GM19438 (cell line): ENCODE measurements around the gene UBFD1.
A peak's percentile ranks its signal among the peaks of the same experiment; 100 is the strongest.
"Not testable (repeated sequence)": the region's sequence is repeated elsewhere in the genome, so short reads cannot be mapped to it uniquely, and the experiment has no call there.

ENCODE experiments used
- ATAC-seq: cut with Tn5 transposase; IDR thresholded peaks from one replicate; pipeline ENCODE4 v1.9.1; 2021; ENCODE audit warnings: low read depth; ENCODE audit not compliant: unreplicated experiment

Gene UBFD1

DNA sequence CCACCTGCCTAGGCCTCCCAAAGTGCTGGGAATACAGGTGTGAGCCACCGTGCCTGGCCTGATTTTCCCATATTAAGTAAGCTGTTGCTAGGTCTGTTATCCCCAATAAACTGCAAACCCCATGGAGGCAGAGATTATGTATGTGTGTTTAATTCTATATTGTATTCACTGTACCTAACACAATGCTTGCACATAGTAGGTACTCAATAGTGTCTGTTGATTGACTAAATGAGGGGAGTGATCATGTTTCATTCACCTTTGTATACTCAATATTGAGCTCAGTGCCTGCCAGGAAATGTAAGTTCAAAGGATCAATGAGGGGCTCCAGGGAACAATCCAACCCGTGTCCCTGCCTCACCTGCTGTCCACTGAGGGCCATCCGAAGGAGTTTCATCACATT lies 32.6 kb upstream of the UBFD1 start:
- no peak for ATAC-seq

DNA sequence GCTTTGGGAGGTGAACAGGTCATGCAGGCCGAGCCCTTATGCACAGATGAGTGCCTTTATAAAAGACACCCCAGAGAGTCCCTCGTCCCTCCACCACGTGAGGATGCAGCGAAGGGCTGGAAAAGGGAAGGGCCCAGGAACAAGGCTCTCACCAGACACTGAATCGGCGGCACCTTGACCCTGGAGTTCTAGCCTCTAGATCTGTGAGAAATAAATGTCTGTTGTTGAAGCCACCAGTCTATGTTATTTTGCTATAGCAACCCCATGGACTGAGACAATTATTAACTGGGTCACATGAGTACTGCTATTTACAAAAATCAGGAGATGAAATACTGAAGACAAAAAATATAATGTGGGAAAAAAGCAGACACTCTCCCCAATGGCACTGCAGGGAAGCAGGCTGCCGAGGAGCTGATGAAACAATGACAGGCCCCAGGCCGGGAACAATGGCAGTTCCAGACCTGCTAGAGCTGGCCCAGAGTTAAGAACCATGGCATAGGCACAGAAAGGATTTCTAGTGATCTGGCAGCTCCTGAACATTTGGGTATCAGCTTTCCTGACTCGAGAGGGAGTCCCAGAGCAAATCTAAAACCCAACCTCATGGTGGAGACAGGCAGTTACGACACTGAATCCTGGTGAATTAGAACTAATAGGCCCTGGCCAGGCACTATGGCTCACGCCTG lies 29.4 kb upstream of the UBFD1 start:
- ATAC-seq: no peak

DNA sequence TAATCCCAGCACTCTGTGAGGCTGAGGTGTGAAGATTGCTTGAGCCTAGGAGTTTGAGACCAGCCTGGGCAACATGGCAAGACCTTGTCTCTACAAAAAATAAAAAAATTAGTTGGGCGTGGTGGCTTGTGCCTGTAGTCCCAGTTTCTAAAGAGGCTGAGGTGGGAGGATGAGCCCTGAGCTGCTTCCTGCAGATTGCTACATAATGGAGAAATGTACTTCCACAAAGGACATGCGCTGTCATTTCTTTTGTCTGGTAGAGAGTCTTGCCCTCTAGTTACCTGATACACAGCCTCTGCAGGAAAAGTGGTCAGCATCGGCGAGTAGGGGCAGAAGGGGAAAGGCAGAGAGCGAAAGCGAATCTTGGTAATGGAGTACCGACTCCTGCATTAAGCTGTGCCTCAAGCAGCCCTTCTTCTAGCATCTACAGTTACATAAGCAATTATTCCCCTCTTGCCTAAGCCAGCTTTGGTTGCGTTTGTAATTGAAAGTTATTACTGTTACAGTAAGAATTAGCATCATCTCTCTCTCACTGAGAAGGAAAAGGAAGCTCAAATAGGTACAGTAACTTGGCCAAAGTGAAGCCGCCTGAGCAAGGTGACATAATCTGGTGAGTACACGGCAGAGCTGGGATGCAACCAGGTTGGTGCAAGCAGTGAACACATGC lies 28.8 kb upstream of the UBFD1 start:
- no peak for ATAC-seq

GRCh38 chr16:23530062-23530461 lies 27.5 kb upstream of the UBFD1 start:
- no peak for ATAC-seq

- ATAC-seq: no peak
Measured at GRCh38 chr16:23532448-23532847, 25.1 kb upstream of the UBFD1 start.

DNA sequence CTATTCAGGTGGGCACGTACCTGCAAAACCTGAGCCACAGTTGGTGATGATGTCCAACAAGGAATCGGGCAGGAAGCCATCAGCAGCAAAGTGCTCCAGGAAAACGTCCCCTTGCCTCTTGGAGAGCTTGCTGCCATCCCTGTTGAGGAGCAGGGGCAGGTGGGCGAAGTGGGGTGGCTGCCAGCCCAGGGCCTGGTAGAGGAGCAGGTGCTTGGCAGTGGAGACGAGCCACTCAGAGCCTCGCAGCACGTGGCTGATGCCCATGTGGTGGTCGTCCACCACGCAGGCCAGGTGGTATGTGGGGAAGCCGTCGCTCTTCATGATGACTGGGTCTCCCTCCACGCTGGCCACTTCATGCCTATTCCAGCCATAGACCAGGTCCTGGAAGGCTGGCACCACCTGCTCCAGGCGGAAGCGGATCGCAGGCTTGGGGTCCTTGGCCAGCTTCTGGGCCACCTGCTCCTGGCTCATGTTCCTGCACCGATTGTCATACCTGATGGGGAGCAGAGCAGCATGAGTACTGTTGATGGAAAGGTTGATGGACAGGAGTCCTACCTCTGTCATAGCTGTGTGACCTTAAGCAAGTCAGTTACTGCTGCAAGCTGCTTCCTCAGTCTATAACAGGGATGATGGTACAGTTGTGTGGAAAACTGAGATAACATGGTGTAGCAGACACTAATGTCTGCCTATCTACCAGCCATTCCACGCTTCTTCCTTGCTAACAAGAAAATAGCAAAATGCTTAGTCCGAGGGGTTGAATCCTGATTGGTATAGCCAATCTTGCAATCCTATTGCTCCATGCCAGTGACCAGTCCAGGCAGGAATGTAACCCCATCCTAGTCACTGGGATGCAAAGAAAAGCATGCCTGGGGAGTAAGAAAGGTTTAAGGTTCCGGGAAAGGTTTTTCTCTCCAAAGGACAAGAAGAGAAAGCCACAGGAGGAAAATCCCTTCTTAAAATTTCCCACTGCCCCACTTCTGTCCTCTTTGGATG lies 22.4 kb upstream of the UBFD1 start:
- ATAC-seq: no peak

DNA sequence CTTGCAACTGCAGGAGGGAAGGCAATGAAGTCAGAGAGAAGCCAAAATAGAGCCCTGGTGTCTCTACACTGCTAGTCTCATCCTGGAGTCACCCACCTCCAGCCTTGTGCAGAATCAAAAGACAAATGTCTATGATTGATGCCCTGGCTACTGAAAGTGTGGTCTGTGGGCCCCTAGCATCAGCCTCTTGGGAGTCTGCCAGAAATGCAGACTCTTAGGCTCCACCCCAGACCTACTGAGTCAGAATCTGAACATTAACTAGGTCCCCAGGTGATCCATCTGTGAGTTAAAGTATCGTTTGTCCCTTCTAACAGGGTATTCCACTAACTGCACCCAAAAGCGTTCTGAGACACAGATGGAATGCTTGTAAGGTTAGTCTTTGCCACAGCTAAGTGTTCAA lies 21.6 kb upstream of the UBFD1 start:
- ATAC-seq: no peak

- no peak for ATAC-seq
Measured at GRCh38 chr16:23537390-23537789, 20.1 kb upstream of the UBFD1 start.

- no peak for ATAC-seq
Measured at GRCh38 chr16:23538919-23539278, 18.6 kb upstream of the UBFD1 start.

DNA sequence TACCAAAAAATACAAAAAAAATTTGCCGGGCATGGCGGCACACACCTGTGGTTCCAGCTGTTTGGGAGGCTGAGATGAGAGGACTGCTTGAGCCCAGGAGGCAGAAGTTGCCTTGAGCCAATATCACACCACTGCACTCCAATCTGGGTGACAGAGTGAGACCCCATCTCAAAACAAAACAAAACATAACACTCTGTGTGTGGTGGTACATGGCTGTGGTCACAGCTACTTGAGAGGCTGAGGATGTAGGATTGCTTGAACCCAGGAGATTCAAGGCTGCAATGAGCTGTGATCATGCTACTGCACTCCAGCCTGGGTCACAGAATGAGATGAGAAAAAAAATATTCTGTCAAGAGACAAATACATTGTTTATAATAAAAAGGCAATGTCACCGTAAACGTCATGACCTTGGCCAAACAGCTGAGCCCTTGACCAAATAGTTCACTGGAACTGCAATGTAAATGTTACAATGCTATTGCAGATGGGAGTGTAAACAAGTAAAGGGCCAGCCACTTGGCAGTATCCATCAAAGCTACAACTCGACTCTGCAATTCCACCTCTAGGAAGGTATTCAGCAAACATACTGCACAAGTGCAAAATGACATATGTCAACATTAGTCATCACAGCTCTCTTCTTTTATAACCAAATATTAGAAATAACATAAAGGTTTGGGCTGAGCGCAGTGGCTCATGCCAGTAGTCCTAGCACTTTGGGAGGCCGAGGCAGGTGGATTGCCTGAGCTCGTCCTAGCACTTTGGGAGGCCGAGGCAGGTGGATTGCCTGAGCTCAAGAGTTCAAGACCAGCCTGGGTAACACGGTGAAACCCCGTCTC lies 17.3 kb upstream of the UBFD1 start:
- no peak for ATAC-seq

DNA sequence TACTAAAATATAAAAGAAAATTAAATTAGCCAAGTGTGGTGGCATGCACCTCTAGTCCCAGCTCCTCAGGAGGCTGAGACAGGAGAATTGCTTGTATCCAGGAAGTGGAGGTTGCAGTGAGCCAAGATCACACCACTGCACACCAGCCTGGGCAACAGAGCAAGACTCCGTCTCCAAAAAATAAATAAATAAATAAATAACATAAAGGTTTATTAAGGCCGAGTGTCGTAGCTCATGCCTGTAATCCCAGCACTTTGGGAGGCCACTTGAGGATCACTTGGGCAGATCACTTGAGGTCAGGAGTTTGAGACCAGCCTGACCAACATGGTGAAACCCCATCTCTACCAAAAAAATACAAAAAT lies 16.7 kb upstream of the UBFD1 start:
- ATAC-seq: not testable (repeated sequence)

DNA sequence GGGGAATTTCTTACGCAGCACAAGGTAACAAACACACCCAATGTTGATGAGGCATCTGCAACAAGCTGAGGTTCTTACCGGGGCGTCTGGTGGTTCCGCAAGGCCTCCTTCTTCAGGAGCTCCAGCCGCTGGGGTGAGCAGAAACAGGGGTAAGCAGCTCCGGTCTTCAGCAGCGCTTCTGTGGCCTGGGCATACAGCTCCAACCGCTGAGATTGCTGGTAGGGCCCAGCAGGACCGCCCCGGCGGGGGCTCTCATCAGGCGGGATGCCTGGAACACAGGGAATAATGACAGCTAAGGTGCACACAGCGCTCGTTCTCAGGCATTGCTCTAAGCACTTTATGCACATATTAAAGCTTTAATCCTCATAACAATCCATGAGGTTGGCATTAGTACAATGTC lies 13.1 kb upstream of the UBFD1 start:
- ATAC-seq: no peak

DNA sequence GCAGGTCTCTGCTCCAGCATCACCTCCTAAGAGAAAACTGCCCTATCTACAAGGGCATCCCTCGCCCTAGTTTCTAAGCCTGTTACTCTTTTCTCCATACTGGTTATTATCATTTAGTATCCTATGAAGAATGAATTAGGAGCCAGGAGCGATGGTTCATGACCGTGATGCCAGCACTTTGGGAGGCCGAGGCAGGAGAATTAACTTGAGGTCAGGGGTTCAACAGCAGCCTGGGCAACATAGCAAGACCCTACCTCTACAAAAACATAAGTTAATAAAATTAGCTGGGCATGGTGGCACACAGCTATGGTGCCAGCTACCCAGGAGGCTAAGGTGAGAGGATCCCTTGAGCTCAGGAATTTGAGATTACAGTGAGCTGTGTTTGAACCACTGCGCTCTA lies 7.6 kb upstream of the UBFD1 start:
- no peak for ATAC-seq

- no peak for ATAC-seq
Measured at GRCh38 chr16:23552161-23552560, 5.4 kb upstream of the UBFD1 start.

DNA sequence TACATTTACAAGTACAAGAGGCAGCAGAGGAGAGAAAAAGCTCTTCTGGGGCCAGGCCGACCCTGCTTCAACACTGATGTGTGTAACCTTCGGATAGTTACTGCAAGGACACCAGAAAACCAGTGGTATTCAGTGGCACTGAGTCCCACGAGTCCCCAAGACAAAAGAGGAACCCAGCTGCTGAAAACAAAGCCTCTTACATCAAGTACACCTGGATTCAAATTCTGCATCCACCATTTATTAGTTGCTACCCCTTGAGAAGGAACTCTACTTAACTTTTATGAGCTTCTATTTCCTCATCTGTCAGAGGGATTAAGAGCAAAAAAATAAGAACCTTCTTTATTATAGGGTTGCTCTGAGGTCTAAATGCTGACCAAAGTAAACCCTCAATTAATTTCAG lies 3.0 kb upstream of the UBFD1 start:
- no peak for ATAC-seq

GRCh38 chr16:23557779-23558702 lies 514 bp downstream of the UBFD1 start:
- ATAC-seq: peak; percentile 4

DNA sequence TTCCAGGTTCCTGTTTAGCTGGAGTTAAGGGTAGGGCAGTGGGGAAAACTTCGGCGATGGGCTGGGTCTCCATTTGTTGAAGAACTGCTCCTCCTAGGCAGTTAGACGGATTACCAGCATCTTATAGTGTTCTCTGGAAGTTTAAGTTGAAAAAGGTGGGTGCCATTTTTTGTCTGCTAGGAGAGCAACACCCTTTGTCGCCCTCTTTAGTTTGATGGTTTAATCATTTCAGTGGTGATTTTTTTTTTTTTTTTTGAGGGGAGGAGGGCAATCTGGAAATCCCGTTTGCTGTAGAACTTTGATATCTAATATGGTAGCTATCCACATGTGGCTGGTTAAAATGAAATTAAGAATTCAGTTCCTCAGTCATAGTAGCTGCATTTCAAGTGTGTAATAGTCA lies 4.1 kb downstream of the UBFD1 start:
- no peak for ATAC-seq

GRCh38 chr16:23562505-23562904 lies 5.0 kb downstream of the UBFD1 start:
- ATAC-seq: no peak

DNA sequence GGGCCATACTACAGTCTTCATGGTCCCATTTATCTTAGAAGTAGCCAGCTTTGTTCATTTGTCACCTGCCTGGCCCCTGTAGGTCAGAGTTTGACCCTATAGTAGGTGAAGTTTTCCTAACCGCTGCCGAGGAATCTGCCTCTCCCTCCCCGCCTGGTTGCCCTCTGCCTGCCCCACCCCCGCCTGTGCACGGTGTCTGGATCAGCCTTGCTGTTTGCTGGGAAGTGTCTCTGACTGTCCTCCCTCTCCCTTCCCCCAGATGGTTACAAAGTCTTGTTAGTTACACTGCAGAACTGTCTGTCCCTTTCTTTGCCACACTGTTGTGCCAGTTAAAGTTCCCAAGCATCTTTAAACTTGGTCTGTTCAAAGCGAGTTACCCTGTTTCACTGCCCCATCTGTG lies 5.7 kb downstream of the UBFD1 start:
- no peak for ATAC-seq
